ENCODE measurements around the gene KIAA1671. TPM values are rescaled to one million over a fixed set of nuclear protein-coding genes. Genes with fewer than 3 reads are reported as not detected.

Gene KIAA1671
- total RNA-seq, 1 donor from 2014 or later: 62.1 TPM

- no peak for TF ChIP-seq CTCF (IDR thresholded peaks at IDR 0.05; ENCODE audit: unreplicated experiment)
- Mint-ChIP-seq H3K27ac (peak overlapping the region; percentile 29), H3K4me1 (ENCODE audit: low read depth) (peaks cover 6% of the 10 kb centered on the region), H3K36me3 (ENCODE audit: insufficient read depth) (peaks cover 2% of the 10 kb centered on the region), H3K27me3 (no peaks in the 10 kb centered on the region), H3K9me3 (ENCODE audit: low read depth) (no peaks in the 10 kb centered on the region), H3K4me3 (ENCODE audit: low read depth) (no peak overlapping the region)
- no peak for DNase-seq (ENCODE audit: low spot score, unreplicated experiment)
These were observed 214.6 kb downstream of the KIAA1671 start for GRCh38 chr22:25167082-25167481.

- Mint-ChIP-seq H3K9me3 (ENCODE audit: low read depth) (no peaks in the 10 kb centered on the region), H3K4me1 (ENCODE audit: low read depth) (peaks cover 6% of the 10 kb centered on the region), H3K36me3 (ENCODE audit: insufficient read depth) (peaks cover 5% of the 10 kb centered on the region), H3K27ac (no peak overlapping the region), H3K27me3 (no peaks in the 10 kb centered on the region), H3K4me3 (ENCODE audit: low read depth) (no peak overlapping the region)
- no peak for DNase-seq (ENCODE audit: low spot score, unreplicated experiment)
- TF ChIP-seq CTCF (IDR thresholded peaks at IDR 0.05; ENCODE audit: unreplicated experiment): no peak
These were observed 215.5 kb downstream of the KIAA1671 start for GRCh38 chr22:25167834-25168601.

- H3K27me3 Mint-ChIP-seq: no peaks in the 10 kb centered on the region
- H3K36me3 Mint-ChIP-seq (ENCODE audit: insufficient read depth): peaks cover 5% of the 10 kb centered on the region
- H3K4me1 Mint-ChIP-seq (ENCODE audit: low read depth): peaks cover 6% of the 10 kb centered on the region
- no peak for TF ChIP-seq CTCF (IDR thresholded peaks at IDR 0.05; ENCODE audit: unreplicated experiment)
- no peaks in the 10 kb centered on the region for H3K9me3 Mint-ChIP-seq (ENCODE audit: low read depth)
- DNase-seq (ENCODE audit: low spot score, unreplicated experiment): no peak
- H3K27ac Mint-ChIP-seq: no peak overlapping the region
- H3K4me3 Mint-ChIP-seq (ENCODE audit: low read depth): no peak overlapping the region
These were observed 216.9 kb downstream of the KIAA1671 start for GRCh38 chr22:25169278-25170031.

- Mint-ChIP-seq H3K27ac (no peak overlapping the region), H3K27me3 (no peaks in the 10 kb centered on the region), H3K9me3 (ENCODE audit: low read depth) (no peaks in the 10 kb centered on the region), H3K4me3 (ENCODE audit: low read depth) (no peak overlapping the region), H3K36me3 (ENCODE audit: insufficient read depth) (peaks cover 8% of the 10 kb centered on the region), H3K4me1 (ENCODE audit: low read depth) (peaks cover 4% of the 10 kb centered on the region)
- no peak for TF ChIP-seq CTCF (IDR thresholded peaks at IDR 0.05; ENCODE audit: unreplicated experiment)
- no peak for DNase-seq (ENCODE audit: low spot score, unreplicated experiment)
These were observed 218.0 kb downstream of the KIAA1671 start for GRCh38 chr22:25170426-25170980.

GRCh38 chr22:25172153-25172552 lies 219.6 kb downstream of the KIAA1671 start:
- peaks cover 8% of the 10 kb centered on the region for H3K36me3 Mint-ChIP-seq (ENCODE audit: insufficient read depth)
- no peak for DNase-seq (ENCODE audit: low spot score, unreplicated experiment)
- no peaks in the 10 kb centered on the region for H3K9me3 Mint-ChIP-seq (ENCODE audit: low read depth)
- H3K4me1 Mint-ChIP-seq (ENCODE audit: low read depth): no peaks in the 10 kb centered on the region
- no peak overlapping the region for H3K4me3 Mint-ChIP-seq (ENCODE audit: low read depth)
- no peak overlapping the region for H3K27ac Mint-ChIP-seq
- H3K27me3 Mint-ChIP-seq: no peaks in the 10 kb centered on the region
- TF ChIP-seq CTCF (IDR thresholded peaks at IDR 0.05; ENCODE audit: unreplicated experiment): no peak
